H9 (cell line): ENCODE data around the gene CDC14A. TPM values are rescaled to one million over a fixed set of nuclear protein-coding genes. Genes with fewer than 3 reads are reported as not detected.

Source experiments
- DNase-seq: peaks from one replicate; pipeline ENCODE4 v3.0.0-alpha.2; 2017
- H2AFZ ChIP-seq: one replicate; pipeline ENCODE4 v1.6.1; 2013; ENCODE audit warnings: mild to moderate bottlenecking, low read length, control low read depth, moderate library complexity
- H2AK5ac ChIP-seq: 2 replicates; pipeline ENCODE4 v1.6.1; 2013; ENCODE audit warnings: low read length, control low read depth, mixed read lengths; ENCODE audit not compliant: insufficient read length
- H2BK120ac ChIP-seq: one replicate; pipeline ENCODE4 v1.6.1; 2013; ENCODE audit warnings: low read depth, mild to moderate bottlenecking, low read length, control low read depth, inconsistent platforms; ENCODE audit not compliant: poor library complexity, severe bottlenecking
- H2BK12ac ChIP-seq: 2 replicates; pipeline ENCODE4 v1.6.1; 2013; ENCODE audit warnings: low read length, control low read depth, mixed read lengths, low read depth; ENCODE audit not compliant: insufficient read length
- H2BK15ac ChIP-seq: 2 replicates; pipeline ENCODE4 v1.6.1; 2013; ENCODE audit warnings: low read depth, low read length, control low read depth
- H2BK20ac ChIP-seq: one replicate; pipeline ENCODE4 v1.6.1; 2013; ENCODE audit warnings: low read depth, mild to moderate bottlenecking, low read length, control low read depth, inconsistent platforms; ENCODE audit not compliant: poor library complexity, severe bottlenecking
- H2BK5ac ChIP-seq: 2 replicates; pipeline ENCODE4 v1.6.1; 2013; ENCODE audit warnings: low read length, control low read depth, mixed read lengths; ENCODE audit not compliant: insufficient read length
- H3K14ac ChIP-seq: 2 replicates; pipeline ENCODE4 v1.6.1; 2013; ENCODE audit warnings: low read length, control low read depth; ENCODE audit not compliant: insufficient read depth
- H3K18ac ChIP-seq: 2 replicates; pipeline ENCODE4 v1.6.1; 2013; ENCODE audit warnings: low read depth, mild to moderate bottlenecking, mixed read lengths, low read length, control low read depth; ENCODE audit not compliant: insufficient read length
- H3K23ac ChIP-seq: 2 replicates; pipeline ENCODE4 v1.6.1; 2013; ENCODE audit warnings: low read length, control low read depth, mixed read lengths, low read depth; ENCODE audit not compliant: insufficient read length
- H3K23me2 ChIP-seq: 2 replicates; pipeline ENCODE4 v1.6.1; 2013; ENCODE audit warnings: low read depth, mild to moderate bottlenecking, mixed read lengths, low read length, control low read depth; ENCODE audit not compliant: insufficient read length, poor library complexity, severe bottlenecking
- H3K27ac ChIP-seq: 2 replicates; pipeline ENCODE4 v1.5.1; 2013; ENCODE audit warnings: low read length, control low read depth, mixed read lengths, low read depth; ENCODE audit not compliant: insufficient read length
- H3K27me3 ChIP-seq: 2 replicates; pipeline ENCODE4 v1.6.1; 2013; ENCODE audit warnings: low read length, control low read depth, inconsistent platforms; ENCODE audit not compliant: insufficient read depth
- H3K4ac ChIP-seq: 2 replicates; pipeline ENCODE4 v1.6.1; 2013; ENCODE audit warnings: low read depth, mild to moderate bottlenecking, control low read depth, inconsistent platforms, low read length, moderate library complexity
- H3K4me1 ChIP-seq: 2 replicates; pipeline ENCODE4 v1.6.1; 2013; ENCODE audit warnings: low read length, control low read depth, inconsistent platforms; ENCODE audit not compliant: insufficient read depth
- H3K4me2 ChIP-seq: 2 replicates; pipeline ENCODE4 v1.6.1; 2013; ENCODE audit warnings: low read length, control low read depth, mixed read lengths; ENCODE audit not compliant: insufficient read length, insufficient read depth
- H3K56ac ChIP-seq: 2 replicates; pipeline ENCODE4 v1.6.1; 2013; ENCODE audit warnings: low read depth, mild to moderate bottlenecking, mixed read lengths, low read length, control low read depth; ENCODE audit not compliant: insufficient read length
- H3K79me1 ChIP-seq: 2 replicates; pipeline ENCODE4 v1.6.1; 2013; ENCODE audit warnings: low read depth, mild to moderate bottlenecking, moderate library complexity, low read length, control low read depth, inconsistent platforms; ENCODE audit not compliant: insufficient read depth, poor library complexity, severe bottlenecking
- H3K79me2 ChIP-seq: 2 replicates; pipeline ENCODE4 v1.6.1; 2013; ENCODE audit warnings: low read length, control low read depth, inconsistent platforms; ENCODE audit not compliant: insufficient read depth
- H3K9ac ChIP-seq: 2 replicates; pipeline ENCODE4 v1.6.1; 2013; ENCODE audit warnings: low read length, control low read depth, mixed read lengths; ENCODE audit not compliant: insufficient read length; ENCODE audit errors: extremely low read depth
- H3K9me3 ChIP-seq: one replicate; pipeline ENCODE4 v1.6.1; 2013; ENCODE audit warnings: low read depth, low read length, inconsistent platforms; ENCODE audit not compliant: control insufficient read depth
- H3T11ph ChIP-seq: one replicate; pipeline ENCODE4 v1.6.1; 2013; ENCODE audit warnings: mild to moderate bottlenecking, low read length, control low read depth, inconsistent platforms
- H4K20me1 ChIP-seq: one replicate; pipeline ENCODE4 v1.6.1; 2013; ENCODE audit not compliant: control insufficient read depth, insufficient read length, insufficient read depth
- H4K5ac ChIP-seq: 2 replicates; pipeline ENCODE4 v1.6.1; 2013; ENCODE audit warnings: low read depth, mild to moderate bottlenecking, mixed read lengths, low read length, control low read depth; ENCODE audit not compliant: insufficient read length
- H4K8ac ChIP-seq: replicated peaks from 2 replicates; pipeline ENCODE4 v1.6.1; 2013; ENCODE audit warnings: low read length, control low read depth, mixed read lengths, low read depth; ENCODE audit not compliant: insufficient read length
- H4K91ac ChIP-seq: 2 replicates; pipeline ENCODE4 v1.6.1; 2013; ENCODE audit warnings: low read depth, mild to moderate bottlenecking, moderate library complexity, mixed read lengths, low read length, control low read depth; ENCODE audit not compliant: insufficient read length
- H3K27ac Mint-ChIP-seq, 3 experiments: 2 replicates in 2 of 3; 3 replicates in 1 of 3; pipeline ENCODE4 v1.8.0; 2020 to 2021; ENCODE audit warnings: mixed read lengths in 3 of 3, mild to moderate bottlenecking in 1 of 3, moderate library complexity in 1 of 3
- H3K27me3 Mint-ChIP-seq: 2 replicates; pipeline ENCODE4 v1.8.0; 2021; ENCODE audit warnings: low read depth, mild to moderate bottlenecking, moderate library complexity, mixed read lengths
- H3K36me3 Mint-ChIP-seq, 3 experiments: 2 replicates in 2 of 3; 3 replicates in 1 of 3; pipeline ENCODE4 v1.8.0; 2020 to 2021; ENCODE audit warnings: low read depth in 3 of 3, mixed read lengths in 3 of 3; ENCODE audit not compliant: insufficient read depth in 1 of 3
- H3K4me1 Mint-ChIP-seq, 2 experiments: 2 replicates each; pipeline ENCODE4 v1.8.0; 2020; ENCODE audit warnings: mixed read lengths in 2 of 2
- H3K4me3 Mint-ChIP-seq, 2 experiments: 2 replicates in 1 of 2; 3 replicates in 1 of 2; pipeline ENCODE4 v1.8.0; 2020 to 2021; ENCODE audit warnings: mild to moderate bottlenecking in 2 of 2, mixed read lengths in 2 of 2, moderate library complexity in 1 of 2
- H3K9me3 Mint-ChIP-seq, 2 experiments: 2 replicates in 1 of 2; 3 replicates in 1 of 2; pipeline ENCODE4 v1.8.0; 2020; ENCODE audit warnings: mild to moderate bottlenecking in 2 of 2, mixed read lengths in 2 of 2, moderate library complexity in 1 of 2
- CTCF ChIP-seq: fragments of 200-600 bp; sonication (generic); conservative IDR thresholded peaks from 3 replicates; pipeline ENCODE4 v1.8.0; 2021; ENCODE audit warnings: antibody characterized with exemption, mild to moderate bottlenecking
- WGBS: extraction: QIAGEN DNeasy Blood & Tissue Kit; methylation state at CpG from one replicate; pipeline ENCODE4 v1.1.7; 2013; ENCODE audit warnings: missing lambda C conversion rate, low lambda C conversion rate, mixed read lengths; ENCODE audit not compliant: insufficient read length; ENCODE audit errors: extremely low coverage; 5-methylcytosine and 5-hydroxymethylcytosine counted together
- total RNA-seq: library from RNA; stranded (reverse); gene quantifications from 2 replicates; pipeline ENCODE4 v1.2.1, GENCODE V29; 2021

CDC14A gene
- total RNA-seq, 1 experiment from 2014 or later, result 8.9 TPM

- Mint-ChIP-seq H3K4me1 (no peaks in the 10 kb centered on the region; a peak in 1 of 4 replicates), H3K4me3 (no peak overlapping the region)
- no CpG with 5 or more reads among the region's 1 CpG for WGBS
Observed at GRCh38 chr1:100567062-100567461, 214.8 kb downstream of the CDC14A start.

More at GRCh38 chr1:100567062-100567461, 214.8 kb downstream of the CDC14A start:
- Histone ChIP-seq H2BK5ac (no peak overlapping the region), H3K56ac (no peak overlapping the region), H3K4me1 (no peaks in the 10 kb centered on the region), H3K9ac (no peak overlapping the region), H3K4me2 (no peak overlapping the region), H3K27me3 (no peaks in the 10 kb centered on the region), H3K27ac (no peak overlapping the region), H4K20me1 (no peaks in the 10 kb centered on the region), H3K9me3 (no peaks in the 10 kb centered on the region), H3K18ac (no peak overlapping the region), H4K5ac (no peak overlapping the region), H2BK20ac (no peak overlapping the region), H2BK12ac (no peak overlapping the region), H3K79me2 (no peaks in the 10 kb centered on the region), H3K14ac (no peak overlapping the region), H2BK15ac (no peak overlapping the region), H2BK120ac (no peak overlapping the region), H3K79me1 (no peaks in the 10 kb centered on the region), H3T11ph (no peak overlapping the region), H4K91ac (no peak overlapping the region), H3K23ac (no peak overlapping the region), H3K23me2 (no peaks in the 10 kb centered on the region), H3K4ac (no peak overlapping the region), H2AFZ (no peak overlapping the region), H4K8ac (no peak overlapping the region), H2AK5ac (no peak overlapping the region)
- no peak for DNase-seq
- peaks cover 0 to 8% (median 0%) of the 10 kb centered on the region in 3 experiments; a peak in 1 of 7 replicates for H3K36me3 Mint-ChIP-seq
- peaks cover 4 to 18% of the 10 kb centered on the region in 2 experiments; a peak in 4 of 5 replicates for H3K9me3 Mint-ChIP-seq
- no peak overlapping the region for H3K27ac Mint-ChIP-seq
- peaks cover 2% of the 10 kb centered on the region for H3K27me3 Mint-ChIP-seq
- TF ChIP-seq CTCF, result no peak

Other genes with a start within 250 kb of the CDC14A start
- 14.2 and 15.2 TPM in 2 replicates for gene SASS6, start 219.6 kb upstream of the CDC14A start, total RNA-seq
- 19.4 and 21.6 TPM in 2 replicates for gene TRMT13, start 219.3 kb upstream of the CDC14A start, total RNA-seq
- gene LRRC39, start 174.2 kb upstream of the CDC14A start, total RNA-seq, result 0.20 and 0.37 TPM in 2 replicates
- 19.0 and 20.3 TPM in 2 replicates for gene DBT, start 102.7 kb upstream of the CDC14A start, total RNA-seq
- 29.5 and 33.6 TPM in 2 replicates for gene RTCA, start 86.3 kb upstream of the CDC14A start, total RNA-seq
- not detected in 2 replicates for gene GPR88, start 185.6 kb downstream of the CDC14A start, total RNA-seq